ENCODE measurements around the gene PIGQ.

PIGQ gene

DNA sequence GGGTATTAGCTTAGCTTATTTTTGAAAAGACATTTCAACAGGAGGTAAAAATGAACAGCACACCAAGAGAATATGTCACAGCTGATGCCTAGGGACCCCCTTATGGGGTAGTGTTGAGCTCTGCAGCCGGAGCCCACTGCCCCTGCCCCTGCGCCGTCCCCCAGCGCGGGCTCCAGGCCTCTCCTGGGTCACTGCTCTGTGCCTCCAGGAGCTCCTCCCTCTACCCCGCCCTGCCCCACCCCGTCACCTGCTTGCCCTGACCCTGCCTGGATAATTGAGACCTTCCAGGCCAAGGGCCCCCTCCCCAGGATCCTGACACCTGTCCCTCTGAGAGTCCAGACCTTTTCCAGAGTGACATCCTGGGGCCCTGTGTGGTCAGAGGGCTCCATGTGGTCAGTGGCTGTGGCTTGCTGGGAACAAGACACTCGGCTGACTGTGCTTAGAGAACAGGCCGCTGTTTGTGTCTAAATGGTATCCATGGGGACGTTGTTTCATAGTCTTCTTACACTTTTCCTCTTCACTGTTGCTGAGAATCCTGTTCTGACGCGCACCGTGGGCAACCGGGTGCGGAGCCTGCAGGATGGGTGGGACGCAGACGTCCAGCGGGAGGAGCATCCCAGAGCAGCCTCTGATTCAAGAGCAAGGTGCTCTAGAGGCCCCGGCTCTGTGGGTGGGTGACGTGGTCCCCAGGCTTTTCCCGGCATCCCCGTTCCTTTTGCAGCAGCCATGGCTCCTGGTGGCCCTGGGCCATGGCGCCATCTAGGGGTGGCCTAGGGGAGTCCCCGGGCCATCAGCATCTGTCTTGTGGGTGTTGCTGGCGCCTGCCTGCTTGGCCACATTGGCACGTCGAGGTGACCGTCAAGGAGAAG, 41.0 kb downstream of the PIGQ start:
- DNase-seq: peak; percentile 65

DNA sequence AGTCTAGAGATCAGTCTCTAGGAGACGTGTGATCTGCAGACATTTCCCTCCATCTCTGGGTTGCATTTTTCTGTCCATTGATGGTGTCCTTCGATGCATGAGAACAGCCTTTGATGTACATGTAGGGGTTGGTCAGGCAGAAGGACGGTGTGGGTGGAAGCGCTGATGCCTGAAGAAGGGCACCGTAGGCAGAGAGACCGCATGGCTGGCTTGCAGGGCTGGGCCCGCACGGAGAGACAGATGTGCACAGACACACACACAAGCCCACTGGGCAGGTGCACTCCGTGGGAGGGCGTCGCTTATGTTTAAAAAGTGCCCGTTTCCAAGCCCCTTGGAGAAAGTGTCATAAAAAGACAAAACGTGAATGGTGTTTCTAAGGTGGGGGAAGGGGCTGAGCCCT, 45.4 kb downstream of the PIGQ start:
- DNase-seq: no peak

DNA sequence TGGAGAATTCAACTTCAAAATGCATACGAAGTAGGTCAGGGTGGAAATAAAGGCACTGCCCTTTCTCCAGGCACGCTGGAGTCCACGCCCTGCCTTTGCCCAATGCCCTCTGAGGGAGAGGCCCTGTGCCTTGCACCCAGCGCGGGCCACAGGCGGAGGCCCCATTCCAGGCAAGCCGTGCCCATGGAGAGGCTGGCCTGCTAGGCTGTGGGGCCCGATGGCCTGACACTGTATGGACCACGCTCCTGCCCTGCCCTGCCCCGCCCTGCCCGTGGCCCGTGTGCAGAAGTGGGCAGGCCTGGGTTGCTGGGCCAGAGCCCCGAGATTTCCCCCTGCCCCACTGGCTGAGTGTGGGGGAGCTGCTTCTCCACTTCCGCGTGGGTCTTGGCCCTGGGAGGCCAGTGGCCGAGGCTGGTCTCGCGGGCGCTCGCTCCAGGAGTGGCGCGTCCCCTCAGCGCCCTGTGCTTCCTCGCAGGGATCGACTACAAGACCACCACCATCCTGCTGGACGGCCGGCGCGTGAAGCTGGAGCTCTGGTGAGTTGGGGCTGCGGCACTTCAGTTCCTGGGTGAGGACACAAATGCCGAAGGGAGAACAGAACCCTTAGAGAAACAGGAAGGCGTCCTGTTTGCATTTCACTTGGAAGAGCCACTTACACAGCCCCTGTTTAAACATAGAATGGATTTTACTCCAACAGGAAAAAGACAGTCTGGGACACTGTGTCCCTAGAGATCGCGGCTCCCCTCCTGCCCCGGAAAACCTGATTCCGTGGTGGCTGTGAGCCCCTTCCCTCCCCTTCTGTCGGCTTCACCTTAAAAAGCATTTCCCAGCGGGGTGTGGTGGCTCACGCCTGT, 47.2 kb downstream of the PIGQ start:
- DNase-seq: no peak

DNA sequence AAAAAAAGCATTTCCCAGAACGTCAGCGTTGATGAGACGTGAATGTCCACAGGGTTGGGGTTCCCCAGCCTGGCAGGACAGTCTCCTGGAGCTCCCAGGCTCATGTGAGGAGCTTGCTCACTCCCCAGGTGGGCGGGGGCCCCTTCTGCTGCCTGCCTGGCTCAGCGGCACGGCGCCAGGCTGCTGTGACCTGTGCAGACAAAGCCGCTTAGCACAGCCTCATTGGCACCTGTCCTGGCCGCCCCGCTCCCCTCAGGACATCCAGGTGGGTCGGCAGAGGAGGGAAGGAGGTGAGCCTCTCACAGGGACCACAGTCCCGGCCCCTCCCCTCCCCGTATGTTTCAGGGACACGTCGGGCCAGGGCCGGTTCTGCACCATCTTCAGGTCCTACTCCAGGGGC, 48.1 kb downstream of the PIGQ start:
- no peak for DNase-seq

DNA sequence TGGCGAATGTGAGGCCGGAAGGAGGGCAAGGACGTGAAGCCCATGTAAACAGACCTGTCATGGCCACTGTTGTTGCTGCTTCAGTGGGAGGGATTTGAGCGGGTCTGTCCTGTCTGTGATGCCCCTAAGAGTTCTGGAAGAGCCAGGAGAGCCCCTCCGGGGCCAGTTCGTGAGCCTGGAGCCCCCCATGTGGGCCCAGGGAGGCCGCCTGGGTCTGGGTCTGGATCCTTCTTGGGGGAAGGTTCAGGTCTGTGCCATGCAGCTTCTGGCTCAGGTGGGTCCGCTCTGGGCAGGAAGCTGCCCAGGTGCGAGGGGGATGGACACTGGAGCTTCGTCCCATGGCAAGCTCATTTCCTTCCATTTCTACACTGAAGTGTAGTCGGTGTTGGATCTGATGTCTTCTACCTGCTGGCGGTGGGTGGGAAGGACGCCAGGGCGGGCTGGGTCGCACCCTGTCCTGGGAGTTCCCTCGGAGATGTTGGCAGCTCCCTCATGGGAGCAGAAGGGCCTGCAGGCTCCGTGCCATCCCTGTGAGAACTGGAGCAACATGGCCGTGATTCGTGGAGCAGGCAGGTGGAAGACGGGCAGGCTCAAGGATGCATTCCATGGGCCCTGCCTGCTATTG, 49.8 kb downstream of the PIGQ start:
- DNase-seq: no peak

DNA sequence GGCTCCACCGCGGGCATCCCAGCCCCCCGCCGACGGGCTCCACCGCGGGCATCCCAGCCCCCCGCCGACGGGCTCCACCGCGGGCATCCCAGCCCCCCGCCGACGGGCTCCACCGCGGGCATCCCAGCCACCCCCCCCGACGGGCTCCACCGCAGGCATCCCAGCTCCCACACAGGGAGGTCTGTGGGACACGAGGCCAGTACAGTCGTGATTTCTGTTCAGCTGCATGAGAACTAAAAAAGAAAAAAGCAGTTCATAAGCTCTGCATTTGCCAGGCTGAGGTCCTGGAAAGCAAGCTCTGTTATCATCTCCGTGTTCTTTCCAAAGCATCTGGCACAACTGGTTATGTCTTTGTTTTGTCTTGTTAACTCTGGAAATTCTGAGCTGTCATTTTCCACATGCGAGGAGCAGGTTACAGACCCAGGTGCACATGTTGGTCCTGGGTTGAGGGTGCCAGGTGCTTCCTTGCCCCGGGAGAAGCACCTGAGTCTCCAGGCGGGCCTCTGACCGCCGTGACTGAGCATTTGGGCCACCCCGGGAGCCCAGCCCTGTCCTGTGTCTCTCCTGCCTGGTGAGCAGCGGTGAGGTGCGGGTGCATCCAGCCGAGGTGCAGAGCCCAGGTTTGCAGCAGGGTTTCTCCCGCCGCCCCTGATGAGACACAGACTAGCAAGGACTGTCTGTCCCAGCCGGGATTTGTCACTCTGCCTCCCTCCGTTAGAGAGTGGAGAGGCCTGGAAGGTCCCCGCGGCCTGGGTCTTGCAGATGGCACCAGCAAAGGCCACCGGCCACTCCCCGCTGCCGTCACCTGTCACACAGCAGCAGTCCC, 51.1 kb downstream of the PIGQ start:
- no peak for DNase-seq

DNA sequence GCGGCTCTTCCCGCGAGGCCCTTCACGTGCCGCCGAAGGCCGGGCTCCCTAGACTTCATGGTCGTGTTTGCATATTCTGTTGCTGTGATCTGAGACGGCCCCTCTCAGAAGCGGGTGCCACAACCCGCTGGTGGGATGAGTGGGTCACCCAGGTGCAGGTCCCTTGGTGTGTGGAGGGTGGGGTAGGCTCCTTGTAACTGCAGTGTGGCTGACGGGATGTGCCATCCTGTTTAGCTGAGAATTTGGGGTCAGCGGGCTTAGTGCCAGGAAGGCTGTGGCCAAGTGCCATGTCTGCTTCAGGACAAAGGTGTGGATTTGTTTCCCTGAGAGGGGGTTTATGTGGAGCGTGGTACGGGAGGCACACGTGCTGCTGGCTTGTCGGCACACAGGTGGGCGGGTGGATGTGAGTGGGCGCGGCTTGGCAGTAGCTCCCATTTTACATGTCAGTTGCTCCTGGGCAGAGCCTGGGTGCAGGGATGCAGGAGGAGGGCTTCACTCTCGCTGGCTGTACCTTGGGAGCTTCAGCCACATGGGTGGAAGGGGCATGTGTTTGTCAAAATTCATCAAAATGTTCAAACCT, 51.8 kb downstream of the PIGQ start:
- DNase-seq: no peak

DNA sequence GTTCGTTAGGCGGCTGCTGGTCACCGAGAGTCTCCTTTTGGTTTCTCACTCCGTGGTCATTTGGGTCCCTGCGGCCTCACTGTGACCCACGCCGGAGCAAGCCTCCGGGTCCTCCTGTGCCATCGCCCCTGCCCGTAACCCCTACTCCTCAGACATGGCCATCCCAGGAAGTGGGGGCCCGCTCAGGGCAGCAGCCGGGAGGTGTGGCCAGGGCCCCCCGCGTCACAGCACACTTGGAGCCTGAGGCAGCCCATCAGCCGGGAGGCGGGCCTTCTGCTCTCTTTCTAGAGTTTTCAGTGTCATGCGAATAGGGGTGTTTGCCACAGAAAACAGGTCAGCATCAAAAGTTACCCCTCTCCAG, 53.1 kb downstream of the PIGQ start:
- DNase-seq: no peak

DNA sequence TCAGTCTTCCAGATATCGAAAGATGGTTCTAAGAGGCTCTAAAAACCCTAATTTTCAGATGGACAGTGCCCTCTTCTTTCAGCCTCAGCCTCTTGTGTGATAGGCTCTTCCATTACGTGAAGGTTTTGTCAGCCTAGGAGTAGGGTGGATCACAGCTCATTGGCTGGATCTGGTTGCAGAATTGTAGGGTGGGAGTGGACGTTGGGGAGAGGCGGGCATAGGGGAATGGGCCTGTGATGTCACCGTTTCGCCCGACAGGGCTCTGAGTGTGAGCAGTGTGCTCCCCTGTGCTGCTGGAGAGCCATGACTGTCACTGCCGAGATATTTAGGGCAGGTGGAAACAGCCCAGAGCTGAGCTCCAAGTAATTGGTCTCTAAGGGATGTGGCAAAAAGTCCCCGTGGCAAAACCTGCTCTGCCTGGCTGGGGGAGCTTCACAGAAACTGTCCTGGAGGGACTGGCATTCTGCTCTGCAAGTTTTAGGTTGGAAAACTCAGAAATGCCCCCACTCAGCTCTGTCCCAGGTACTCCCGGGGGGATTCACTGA, 54.8 kb downstream of the PIGQ start:
- no peak for DNase-seq

DNA sequence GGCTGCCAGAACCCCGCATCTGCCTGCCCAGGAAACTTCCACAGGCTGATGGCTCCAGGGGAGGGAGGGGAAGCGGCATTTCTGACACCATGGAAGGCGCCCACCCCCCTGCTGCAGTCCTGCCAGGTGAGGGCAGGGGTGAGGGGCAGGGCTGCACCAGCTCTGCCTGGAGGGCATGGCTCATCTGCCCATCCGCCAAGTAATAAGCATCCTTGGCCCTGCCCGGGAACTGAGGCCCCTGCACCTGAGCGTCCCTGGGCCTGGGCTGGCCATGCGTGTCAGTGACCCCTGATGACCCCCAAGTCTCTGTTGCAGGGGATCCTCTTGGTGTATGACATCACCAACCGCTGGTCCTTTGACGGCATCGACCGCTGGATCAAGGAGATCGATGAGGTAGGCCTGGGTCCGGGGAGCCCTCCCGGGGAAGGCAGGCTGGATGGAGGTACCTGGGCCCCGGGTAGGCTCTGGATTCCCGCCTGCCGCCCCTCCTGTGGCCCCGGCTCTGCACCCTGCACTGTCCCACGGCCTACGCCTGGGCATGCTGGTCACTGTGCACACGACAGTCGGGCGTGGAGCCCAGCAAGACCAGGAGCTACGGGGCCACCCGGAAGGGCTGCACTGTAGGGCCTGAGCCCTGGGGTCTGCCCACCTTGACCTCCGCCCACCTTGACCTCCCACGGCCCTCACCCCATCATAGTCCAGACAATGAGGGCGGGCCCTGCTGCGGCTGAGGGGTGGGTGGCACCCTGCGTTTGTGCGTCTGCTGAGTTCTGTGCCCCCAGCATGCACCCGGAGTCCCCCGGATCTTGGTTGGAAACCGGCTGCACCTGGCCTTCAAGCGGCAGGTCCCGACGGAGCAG, 55.6 kb downstream of the PIGQ start:
- DNase-seq: no peak

DNA sequence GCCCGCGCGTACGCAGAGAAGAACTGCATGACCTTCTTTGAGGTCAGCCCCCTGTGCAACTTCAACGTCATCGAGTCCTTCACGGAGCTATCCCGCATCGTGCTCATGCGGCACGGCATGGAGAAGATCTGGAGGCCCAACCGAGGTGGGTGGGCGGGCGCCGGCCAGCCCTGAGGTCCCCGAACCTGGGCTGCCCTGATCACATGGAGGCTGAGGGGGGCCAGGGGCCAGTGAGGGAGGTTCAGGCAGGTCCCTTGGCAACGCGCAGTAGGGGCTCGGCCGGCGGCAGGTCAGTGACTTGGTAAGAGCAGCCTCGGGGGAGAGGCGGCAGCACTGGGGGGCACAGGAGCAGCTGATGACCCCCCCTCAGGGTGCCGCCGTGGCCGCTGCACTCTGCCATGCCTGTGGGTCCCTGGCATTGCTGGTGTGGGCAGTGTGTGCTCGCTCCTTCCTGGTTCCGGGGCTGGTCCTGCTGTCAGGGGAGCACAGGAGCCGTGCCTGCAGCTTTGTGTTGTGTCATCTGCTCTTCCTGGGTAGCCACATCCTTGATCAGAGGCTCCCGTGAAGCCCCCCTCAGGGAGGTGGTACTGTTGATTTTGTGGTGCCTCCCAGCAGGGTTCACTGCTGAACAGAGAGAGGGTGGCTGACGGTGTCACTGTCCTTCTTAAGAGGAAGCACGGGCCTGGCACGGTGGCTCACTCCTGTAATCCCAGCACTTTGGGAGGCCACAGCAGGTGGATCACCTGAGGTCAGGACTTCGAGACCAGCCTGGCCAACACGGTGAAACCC, 56.4 kb downstream of the PIGQ start:
- DNase-seq: no peak

DNA sequence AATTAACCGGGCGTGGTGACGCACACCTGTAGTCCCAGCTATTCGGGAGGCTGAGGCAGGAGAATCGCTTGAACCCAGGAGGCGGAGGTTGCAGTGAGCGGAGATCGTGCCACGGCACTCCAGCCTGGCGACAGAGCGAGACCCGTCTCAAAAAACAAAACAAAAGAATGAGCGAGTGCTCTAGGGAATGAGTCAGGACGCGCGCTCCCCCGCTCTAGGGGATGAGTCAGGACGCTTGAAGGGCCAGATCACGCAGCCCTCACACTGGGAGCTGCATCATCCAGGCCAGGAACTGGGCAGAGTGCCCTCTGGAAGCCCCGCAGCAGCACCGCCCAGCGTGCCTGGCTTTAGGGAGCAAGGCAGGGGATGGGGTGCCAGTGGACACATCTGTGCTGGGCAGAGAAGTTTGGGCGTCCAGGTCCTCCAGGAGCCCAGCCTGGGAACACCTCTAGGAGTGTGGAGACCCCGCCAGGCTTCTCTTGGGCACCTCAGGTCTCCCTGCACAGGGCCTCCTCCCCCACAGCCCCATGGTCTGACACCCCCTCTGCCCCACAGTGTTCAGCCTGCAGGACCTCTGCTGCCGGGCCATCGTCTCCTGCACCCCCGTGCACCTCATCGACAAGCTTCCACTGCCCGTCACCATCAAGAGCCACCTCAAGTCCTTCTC, 57.2 kb downstream of the PIGQ start:
- no peak for DNase-seq

DNA sequence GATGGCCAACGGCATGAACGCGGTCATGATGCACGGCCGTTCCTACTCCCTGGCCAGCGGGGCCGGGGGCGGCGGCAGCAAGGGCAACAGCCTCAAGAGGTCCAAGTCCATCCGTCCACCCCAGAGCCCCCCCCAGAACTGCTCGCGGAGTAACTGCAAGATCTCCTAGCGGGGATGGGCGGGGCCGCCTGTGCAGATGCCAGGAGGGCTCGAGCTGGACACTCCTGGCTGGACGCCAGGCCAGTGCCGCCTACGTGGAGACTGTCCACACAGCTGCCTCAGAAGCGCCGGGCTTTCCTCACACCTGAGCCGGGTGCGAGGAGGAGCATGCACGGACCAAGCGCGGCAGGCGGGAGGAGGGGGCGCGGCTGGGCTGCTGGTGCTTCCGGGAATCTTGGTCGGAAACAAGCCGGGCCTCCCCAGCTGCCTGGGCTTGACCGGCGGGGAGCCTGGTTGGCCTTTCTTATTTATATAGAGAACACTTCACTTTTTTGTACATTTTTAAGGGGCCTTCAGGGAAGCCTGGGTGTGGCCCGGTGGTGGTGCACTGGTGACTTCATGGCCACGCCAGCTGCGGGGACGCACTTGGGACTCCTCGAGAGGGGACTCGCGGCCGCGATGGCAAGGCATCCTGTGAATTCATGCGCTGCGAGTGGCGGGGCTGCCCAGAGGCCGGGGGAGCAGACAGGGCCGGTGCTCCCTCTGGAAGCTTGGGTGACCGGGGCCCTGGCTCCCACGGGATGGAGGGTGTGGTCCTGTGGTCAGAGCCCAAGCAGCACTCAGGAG, 57.9 kb downstream of the PIGQ start:
- DNase-seq: no peak

DNA sequence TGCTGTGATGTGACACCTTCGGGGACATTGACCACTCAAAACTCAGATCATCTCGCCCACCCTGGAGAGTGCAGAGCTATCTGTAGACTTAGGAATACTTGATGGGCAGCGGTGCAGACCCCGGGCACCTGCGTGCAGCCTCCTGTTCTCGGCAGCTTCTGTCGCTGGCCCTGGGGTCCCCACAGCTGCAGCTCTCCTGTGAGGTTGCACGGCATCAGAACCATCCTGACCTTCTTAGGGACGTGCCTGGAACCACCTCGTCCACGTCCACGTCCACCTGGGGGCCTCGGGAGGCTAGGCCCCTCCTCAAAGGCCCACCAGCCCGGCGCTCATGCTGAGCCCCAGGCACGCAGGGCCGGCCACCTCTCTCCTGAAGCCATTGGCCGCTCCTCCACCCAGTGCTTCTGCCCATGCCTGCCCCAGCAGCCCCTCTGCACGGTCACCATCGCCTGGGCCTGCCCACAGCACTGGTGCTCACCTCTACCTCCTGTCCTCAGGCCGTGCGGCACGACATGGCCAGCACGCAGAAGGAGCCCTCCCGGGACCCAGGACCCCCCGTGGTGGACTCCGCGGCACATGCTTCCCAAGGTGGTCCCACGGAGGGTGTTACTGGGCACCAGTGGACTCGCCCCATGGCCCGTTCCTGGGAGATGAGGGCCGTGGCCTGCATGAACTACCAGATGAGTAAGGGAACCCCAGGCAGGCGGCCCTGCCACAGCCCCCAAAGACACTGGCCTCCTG, 58.7 kb downstream of the PIGQ start:
- no peak for DNase-seq

DNA sequence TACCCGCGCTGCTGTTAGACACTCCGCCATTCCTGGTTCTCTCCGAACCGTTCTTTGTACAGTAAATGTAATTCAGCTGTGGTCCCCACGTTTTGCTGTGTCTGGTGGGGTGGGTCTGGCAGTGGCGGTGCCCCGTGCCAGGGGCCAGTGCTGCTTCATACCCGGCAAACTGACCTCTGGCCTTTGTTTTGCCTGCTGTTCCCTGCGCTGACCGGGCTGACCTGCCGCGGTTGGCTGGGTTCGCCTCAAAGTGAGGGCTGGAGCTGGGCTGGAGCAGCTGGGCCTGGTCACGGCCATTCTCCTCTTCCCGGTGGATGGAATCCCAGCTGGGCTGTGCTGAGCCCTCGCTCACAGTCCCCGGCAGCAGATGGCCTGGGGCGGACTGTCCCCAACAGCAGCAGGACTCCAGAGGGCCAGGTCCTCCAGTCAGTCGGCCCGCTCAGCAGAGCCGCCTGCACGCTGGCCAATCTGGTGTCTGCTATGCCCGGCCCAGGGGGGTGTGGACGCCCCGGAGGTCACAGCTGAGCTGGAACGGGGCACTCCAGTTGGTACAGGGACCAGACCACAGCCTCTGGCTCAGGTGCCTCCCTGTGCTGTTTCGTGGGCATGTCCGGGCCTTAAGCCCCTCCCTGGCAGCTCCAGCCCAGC, 59.5 kb downstream of the PIGQ start:
- no peak for DNase-seq

DNA sequence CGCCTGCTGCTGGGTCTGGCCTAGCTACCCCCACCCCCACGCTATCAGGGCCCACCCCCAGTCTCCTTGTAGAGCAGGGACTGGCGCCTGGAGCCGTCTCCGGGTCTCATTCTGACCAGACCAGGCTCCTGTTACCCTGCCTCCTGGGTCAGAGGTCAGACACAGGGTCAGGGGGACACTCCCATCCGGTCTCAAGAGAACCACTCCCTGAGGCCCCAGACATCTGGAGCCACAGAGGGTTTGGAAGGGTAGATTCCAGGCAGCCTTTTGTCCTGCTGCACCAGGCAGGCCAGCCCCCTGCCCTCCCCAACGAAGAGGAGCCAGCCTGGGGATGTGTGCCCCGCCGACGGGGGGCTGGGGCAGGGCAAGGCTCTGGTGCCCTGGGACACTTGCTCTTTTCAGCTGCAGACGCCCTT, 60.1 kb downstream of the PIGQ start:
- no peak for DNase-seq

DNA sequence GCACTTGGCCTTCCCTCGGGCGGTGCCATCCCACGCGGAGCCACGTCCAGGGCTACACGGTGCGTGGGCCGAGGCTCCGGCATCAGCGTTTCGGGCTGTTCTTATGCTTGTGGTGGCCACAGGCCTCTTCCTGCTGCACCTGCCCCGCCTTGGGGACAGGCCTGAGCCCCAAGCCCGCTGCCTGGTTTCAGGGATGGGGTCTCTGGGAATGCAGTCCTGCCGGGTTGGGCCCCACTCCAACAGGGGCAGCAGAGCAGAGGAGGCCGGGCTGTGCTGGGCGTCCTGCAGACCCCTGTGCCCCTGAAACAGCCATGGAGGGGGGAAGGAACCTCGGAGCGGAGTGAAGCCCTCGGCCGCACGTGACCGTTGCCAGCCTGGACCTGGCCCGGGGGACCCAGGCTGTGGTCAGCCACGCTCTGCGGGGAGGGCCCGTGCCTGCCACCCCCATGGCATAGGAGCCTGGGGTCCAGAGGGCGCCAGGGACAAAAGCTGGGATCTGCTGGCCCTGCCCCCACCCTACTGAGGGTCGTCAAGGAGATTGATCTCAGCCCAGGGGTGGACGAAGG, 60.6 kb downstream of the PIGQ start:
- no peak for DNase-seq
